Umbilical cord (tissue), 2 donors: ENCODE results near the gene SLC6A11. TPM values are rescaled to one million over a fixed set of nuclear protein-coding genes. Genes with fewer than 3 reads are reported as not detected.

Source experiments
- DNase-seq: peaks from one replicate; pipeline ENCODE4 v3.0.0-alpha.2; 2015; ENCODE audit warnings: low spot score
- total RNA-seq: library from RNA; depleted of rRNA; stranded (reverse); fragments of >200 nt; gene quantifications from one replicate; pipeline ENCODE4 v1.2.3, GENCODE V29; 2014; ENCODE audit warnings: low replicate concordance; ENCODE audit not compliant: insufficient read depth

SLC6A11 gene
- total RNA-seq, 1 donor from 2014 or later, result 1.4 TPM

GRCh38 chr3:10790713-10791112 is 25.3 kb upstream of the SLC6A11 start:
- no peak for DNase-seq

GRCh38 chr3:10792208-10792607 is 23.8 kb upstream of the SLC6A11 start:
- no peak for DNase-seq

- no peak for DNase-seq
Observed at GRCh38 chr3:10798600-10799367, 17.2 kb upstream of the SLC6A11 start.

GRCh38 chr3:10804183-10804648 is 11.8 kb upstream of the SLC6A11 start:
- DNase-seq, result peak; percentile 69

GRCh38 chr3:10806006-10806405 is 10.0 kb upstream of the SLC6A11 start:
- no peak for DNase-seq

- DNase-seq, result no peak
Observed at GRCh38 chr3:10808130-10808735, 7.8 kb upstream of the SLC6A11 start.

GRCh38 chr3:10808974-10809373 is 7.1 kb upstream of the SLC6A11 start:
- DNase-seq, result no peak

- DNase-seq, result no peak
Observed at GRCh38 chr3:10810376-10810775, 5.7 kb upstream of the SLC6A11 start.

GRCh38 chr3:10813425-10813824 is 2.6 kb upstream of the SLC6A11 start:
- no peak for DNase-seq

GRCh38 chr3:10814623-10815022 is 1.4 kb upstream of the SLC6A11 start:
- no peak for DNase-seq

GRCh38 chr3:10815487-10815886 is 541 bp upstream of the SLC6A11 start:
- DNase-seq, result no peak

- DNase-seq, result no peak
Observed at GRCh38 chr3:10816863-10817253, 830 bp downstream of the SLC6A11 start.

- DNase-seq, result no peak
Observed at GRCh38 chr3:10817506-10817905, 1.5 kb downstream of the SLC6A11 start.

- no peak for DNase-seq
Observed at GRCh38 chr3:10822055-10822454, 6.0 kb downstream of the SLC6A11 start.

GRCh38 chr3:10822708-10823515 is 6.9 kb downstream of the SLC6A11 start:
- no peak for DNase-seq

- DNase-seq, result no peak
Observed at GRCh38 chr3:10823516-10823818, 7.4 kb downstream of the SLC6A11 start.

GRCh38 chr3:10824468-10824867 is 8.4 kb downstream of the SLC6A11 start:
- DNase-seq, result no peak

- DNase-seq, result no peak
Observed at GRCh38 chr3:10833855-10834414, 17.9 kb downstream of the SLC6A11 start.

GRCh38 chr3:10834951-10835350 is 18.9 kb downstream of the SLC6A11 start:
- no peak for DNase-seq

GRCh38 chr3:10835406-10835805 is 19.4 kb downstream of the SLC6A11 start:
- no peak for DNase-seq

- no peak for DNase-seq
Observed at GRCh38 chr3:10836676-10837075, 20.6 kb downstream of the SLC6A11 start.

- DNase-seq, result no peak
Observed at GRCh38 chr3:10837849-10838248, 21.8 kb downstream of the SLC6A11 start.
